Osteocyte (in vitro differentiated cells): ENCODE results near the gene MBD2. TPM values are rescaled to one million over a fixed set of nuclear protein-coding genes. Genes with fewer than 3 reads are reported as not detected.

Experiments
- DNase-seq: peaks from one replicate; pipeline ENCODE4 v3.0.0; 2021; ENCODE audit warnings: mixed read lengths; ENCODE audit not compliant: unreplicated experiment; ENCODE audit errors: extremely low spot score
- H3K27ac Mint-ChIP-seq: one replicate; pipeline ENCODE4 v1.8.0; 2021; ENCODE audit warnings: mild to moderate bottlenecking, mixed read lengths; ENCODE audit not compliant: unreplicated experiment
- H3K27me3 Mint-ChIP-seq: one replicate; pipeline ENCODE4 v1.8.0; 2021; ENCODE audit warnings: mixed read lengths; ENCODE audit not compliant: unreplicated experiment
- H3K36me3 Mint-ChIP-seq: one replicate; pipeline ENCODE4 v1.8.0; 2021; ENCODE audit warnings: mixed read lengths; ENCODE audit not compliant: unreplicated experiment
- H3K4me1 Mint-ChIP-seq: one replicate; pipeline ENCODE4 v1.8.0; 2021; ENCODE audit warnings: mixed read lengths; ENCODE audit not compliant: unreplicated experiment
- H3K4me3 Mint-ChIP-seq: one replicate; pipeline ENCODE4 v1.8.0; 2021; ENCODE audit warnings: mild to moderate bottlenecking, moderate library complexity, mixed read lengths; ENCODE audit not compliant: unreplicated experiment
- H3K9me3 Mint-ChIP-seq: one replicate; pipeline ENCODE4 v1.8.0; 2021; ENCODE audit warnings: mixed read lengths; ENCODE audit not compliant: unreplicated experiment
- CTCF ChIP-seq: fragments of 200-600 bp; sonication (generic); IDR thresholded peaks from 2 replicates; pipeline ENCODE4 v1.5.0; 2021; ENCODE audit warnings: antibody characterized with exemption, mild to moderate bottlenecking, moderate library complexity
- total RNA-seq: library from RNA; stranded (reverse); gene quantifications from 2 replicates; pipeline ENCODE4 v1.2.1, GENCODE V29; 2021

The MBD2 gene
- total RNA-seq, 1 donor from 2014 or later = 58.3 TPM

GRCh38 chr18:54154231-54154630 lies 70.2 kb downstream of the MBD2 start:
- Mint-ChIP-seq H3K4me3 (no peak overlapping the region), H3K27ac (no peak overlapping the region), H3K27me3 (no peaks in the 10 kb centered on the region), H3K9me3 (no peaks in the 10 kb centered on the region), H3K4me1 (peaks cover 22% of the 10 kb centered on the region), H3K36me3 (peaks cover 47% of the 10 kb centered on the region)
- TF ChIP-seq CTCF = no peak
- DNase-seq = no peak

- Mint-ChIP-seq H3K27ac (no peak overlapping the region), H3K9me3 (no peaks in the 10 kb centered on the region), H3K4me1 (peaks cover 39% of the 10 kb centered on the region), H3K36me3 (peaks cover 26% of the 10 kb centered on the region), H3K4me3 (no peak overlapping the region), H3K27me3 (no peaks in the 10 kb centered on the region)
- no peak for DNase-seq
- no peak for TF ChIP-seq CTCF
These were observed 73.1 kb downstream of the MBD2 start for GRCh38 chr18:54151376-54151775.

- DNase-seq = no peak
- no peak for TF ChIP-seq CTCF
- Mint-ChIP-seq H3K9me3 (no peaks in the 10 kb centered on the region), H3K36me3 (peaks cover 26% of the 10 kb centered on the region), H3K4me1 (peaks cover 39% of the 10 kb centered on the region), H3K27me3 (no peaks in the 10 kb centered on the region), H3K4me3 (no peak overlapping the region), H3K27ac (peak overlapping the region; percentile 92)
These were observed 74.2 kb downstream of the MBD2 start for GRCh38 chr18:54150226-54150625.

- Mint-ChIP-seq H3K36me3 (peaks cover 19% of the 10 kb centered on the region), H3K9me3 (no peaks in the 10 kb centered on the region), H3K4me1 (peaks cover 39% of the 10 kb centered on the region), H3K27ac (peak overlapping the region; percentile 92), H3K27me3 (no peaks in the 10 kb centered on the region), H3K4me3 (peak overlapping the region; percentile 52)
- TF ChIP-seq CTCF = no peak
- DNase-seq = no peak
These were observed 75.3 kb downstream of the MBD2 start for GRCh38 chr18:54149078-54149697.

GRCh38 chr18:54148678-54149077 lies 75.8 kb downstream of the MBD2 start:
- Mint-ChIP-seq H3K4me1 (peaks cover 39% of the 10 kb centered on the region), H3K36me3 (peaks cover 21% of the 10 kb centered on the region), H3K27ac (peak overlapping the region; percentile 92), H3K27me3 (no peaks in the 10 kb centered on the region), H3K4me3 (peak overlapping the region; percentile 52), H3K9me3 (peaks cover 2% of the 10 kb centered on the region)
- TF ChIP-seq CTCF = no peak
- DNase-seq = no peak
